Common myeloid progenitor, CD34-positive (primary cell): Measurements from ENCODE around the gene OR6X1.

Experiments
- CTCF ChIA-PET: fragments of 350-600 bp; sonication (Branson Sonifier 250); formaldehyde crosslinking; loops from one replicate; lab custom pipeline; 2021; ENCODE audit warnings: antibody characterized with exemption; lab: Charles Lee
- POLR2A ChIA-PET: fragments of 350-600 bp; sonication (Branson Sonifier 250); formaldehyde crosslinking; loops from one replicate; lab custom pipeline; 2021; ENCODE audit warnings: antibody characterized with exemption; lab: Charles Lee
- DNase-seq, 3 donors: peaks; one replicate each; pipeline versions ENCODE4 v3.0.0 to v3.0.0-alpha.2; 2013
- H3K27ac ChIP-seq, 2 experiments: 1 replicate in 1 of 2; 2 replicates in 1 of 2; pipeline ENCODE4 v1.7.0; 2013; ENCODE audit warnings: inconsistent platforms in 2 of 2, low read length in 2 of 2, mild to moderate bottlenecking in 2 of 2, low read depth in 1 of 2, moderate library complexity in 1 of 2; ENCODE audit not compliant: severe bottlenecking in 2 of 2, insufficient read depth in 1 of 2, poor library complexity in 1 of 2
- H3K27me3 ChIP-seq, 5 experiments: replicated peaks in 2 of 5; 1 replicate in 3 of 5; 2 replicates in 2 of 5; pipeline versions ENCODE4 v1.6.1 to v1.7.0; 2013; ENCODE audit warnings: low read length in 4 of 5, mild to moderate bottlenecking in 2 of 5, moderate library complexity in 2 of 5, inconsistent platforms in 1 of 5; ENCODE audit not compliant: insufficient read depth in 5 of 5, control insufficient read depth in 4 of 5
- H3K36me3 ChIP-seq, 4 experiments: 1 replicate in 2 of 4; 2 replicates in 2 of 4; pipeline versions ENCODE4 v1.6.1 to v1.7.0; 2013; ENCODE audit warnings: low read length in 3 of 4, control low read depth in 1 of 4, mild to moderate bottlenecking in 1 of 4; ENCODE audit not compliant: control insufficient read depth in 4 of 4, insufficient read depth in 4 of 4
- H3K4me1 ChIP-seq, 4 experiments: 1 replicate in 3 of 4; 2 replicates in 1 of 4; pipeline versions ENCODE4 v1.6.1 to v1.7.1; 2013; ENCODE audit warnings: low read length in 3 of 4, mild to moderate bottlenecking in 3 of 4, control low read depth in 1 of 4, inconsistent platforms in 1 of 4, moderate library complexity in 1 of 4; ENCODE audit not compliant: control insufficient read depth in 4 of 4, insufficient read depth in 4 of 4; ENCODE audit errors: control extremely low read depth in 1 of 4
- H3K4me3 ChIP-seq, 7 experiments: 1 replicate in 4 of 7; 2 replicates in 3 of 7; pipeline versions ENCODE4 v1.5.1 to v1.7.0; 2013; ENCODE audit warnings: mild to moderate bottlenecking in 7 of 7, low read length in 6 of 7, moderate library complexity in 6 of 7, inconsistent platforms in 2 of 7, low read depth in 2 of 7, control low read depth in 1 of 7; ENCODE audit not compliant: insufficient read depth in 4 of 7, control insufficient read depth in 1 of 7; ENCODE audit errors: extremely low read depth in 1 of 7
- H3K9me3 ChIP-seq, 5 experiments: 1 replicate in 4 of 5; 2 replicates in 1 of 5; pipeline versions ENCODE4 v1.6.1 to v1.7.1; 2013; ENCODE audit warnings: low read length in 4 of 5, mild to moderate bottlenecking in 2 of 5, inconsistent platforms in 1 of 5, low read depth in 1 of 5, moderate library complexity in 1 of 5; ENCODE audit not compliant: control insufficient read depth in 4 of 5, insufficient read depth in 2 of 5; ENCODE audit errors: control extremely low read depth in 1 of 5
- WGBS: methylation state at CpG from one replicate; pipeline ENCODE4 v1.1.5; 2013; ENCODE audit not compliant: insufficient coverage; 5-methylcytosine and 5-hydroxymethylcytosine counted together

The OR6X1 gene

DNA sequence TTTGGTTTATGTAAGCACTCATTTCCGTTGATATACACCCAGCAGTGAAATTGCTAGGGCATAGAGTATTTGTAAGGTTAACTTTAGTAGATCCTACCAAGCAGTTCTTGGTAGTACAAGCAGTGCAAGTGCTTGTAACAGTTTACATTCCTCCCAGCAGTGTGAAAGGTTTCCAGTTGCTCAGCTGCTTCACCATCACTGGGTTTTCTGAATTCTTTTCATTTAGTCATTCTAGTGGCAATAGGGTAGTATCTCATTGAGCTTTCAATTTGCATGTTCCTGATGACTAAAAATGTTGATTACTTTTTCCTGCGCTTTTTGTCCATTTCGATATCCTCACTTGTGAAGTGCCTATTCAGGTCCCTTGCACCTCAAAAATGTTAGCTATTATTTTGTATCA, 47.1 kb downstream of the OR6X1 start:
- Histone ChIP-seq H3K4me3 (no peak overlapping the region), H3K27ac (no peak overlapping the region), H3K36me3 (no peaks in the 10 kb centered on the region), H3K27me3 (peaks cover 0 to 1% (median 0%) of the 10 kb centered on the region in 5 experiments), H3K9me3 (no peaks in the 10 kb centered on the region), H3K4me1 (no peaks in the 10 kb centered on the region)
- no CpG with 5 or more reads among the region's 3 CpGs for WGBS
- POLR2A ChIA-PET = no interaction called here
- CTCF ChIA-PET = interaction anchor here (0.8 to 4.1 kb wide), 19 partner anchors 8 to 603 kb away, joined by 3 to 65 read pairs (median 5); no protein-coding TSS in a partner anchor
- DNase-seq = no peak

- H3K9me3 ChIP-seq = no peaks in the 10 kb centered on the region
- no peaks in the 10 kb centered on the region for H3K36me3 ChIP-seq
- no peak for DNase-seq
- POLR2A ChIA-PET = no interaction called here
- H3K27me3 ChIP-seq = peaks cover 0 to 2% (median 0%) of the 10 kb centered on the region in 5 experiments
- H3K27ac ChIP-seq = no peak overlapping the region
- 100% methylated on average over 3 of the region's 3 CpGs for WGBS
- CTCF ChIA-PET = interaction anchor here (1.1 to 1.8 kb wide), 2 partner anchors 60 to 62 kb away, joined by 3 to 4 read pairs; no protein-coding TSS in a partner anchor
- H3K4me3 ChIP-seq = no peak overlapping the region
- no peaks in the 10 kb centered on the region for H3K4me1 ChIP-seq
Observed at GRCh38 chr11:123704341-123704740, 50.0 kb downstream of the OR6X1 start.
